Measurements from ENCODE around the gene ZNF225.

DNA sequence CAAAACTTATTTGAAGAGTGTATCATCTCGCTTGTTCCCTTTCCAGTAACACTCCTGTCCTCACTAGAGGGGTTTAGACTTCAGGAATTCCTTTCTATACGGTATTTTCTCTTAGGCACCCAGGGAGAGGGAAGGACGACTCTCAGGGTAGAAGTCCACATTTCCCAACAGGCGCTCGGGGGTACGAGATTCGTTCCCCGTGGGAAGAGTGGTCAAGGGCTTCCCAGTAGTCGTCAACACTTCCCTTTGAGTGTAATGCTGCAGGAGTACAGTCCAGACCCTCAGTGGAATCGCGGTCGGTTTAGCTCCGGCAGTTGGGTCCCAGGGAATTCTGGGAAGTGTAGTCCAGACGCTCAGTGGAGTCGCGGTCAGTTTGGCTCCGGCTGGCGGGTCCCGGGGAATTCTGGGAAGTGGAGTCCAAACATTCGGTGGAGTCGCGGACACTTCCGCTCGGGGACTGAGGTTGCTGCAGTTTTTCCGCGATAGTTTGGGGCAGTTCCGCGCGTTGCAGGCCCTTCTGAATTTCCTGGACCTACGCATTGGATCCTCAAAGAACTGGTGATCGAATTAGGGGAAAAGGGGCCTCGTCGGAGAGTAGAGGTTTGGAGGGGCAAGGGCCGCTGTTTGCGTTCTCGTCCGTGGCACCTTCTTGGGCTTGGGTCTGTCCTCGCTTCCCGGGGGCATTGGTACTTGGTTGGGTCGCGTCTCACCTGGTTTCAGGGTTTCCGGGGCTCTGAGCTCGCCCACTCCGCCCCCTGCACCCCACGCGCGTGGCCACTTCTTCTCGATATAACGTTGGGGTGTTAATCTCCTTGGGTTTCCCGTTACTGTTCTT, 19.1 kb upstream of the ZNF225 start, which contains the start of gene ZNF224:
- TF ChIP-seq, protein P1, sequence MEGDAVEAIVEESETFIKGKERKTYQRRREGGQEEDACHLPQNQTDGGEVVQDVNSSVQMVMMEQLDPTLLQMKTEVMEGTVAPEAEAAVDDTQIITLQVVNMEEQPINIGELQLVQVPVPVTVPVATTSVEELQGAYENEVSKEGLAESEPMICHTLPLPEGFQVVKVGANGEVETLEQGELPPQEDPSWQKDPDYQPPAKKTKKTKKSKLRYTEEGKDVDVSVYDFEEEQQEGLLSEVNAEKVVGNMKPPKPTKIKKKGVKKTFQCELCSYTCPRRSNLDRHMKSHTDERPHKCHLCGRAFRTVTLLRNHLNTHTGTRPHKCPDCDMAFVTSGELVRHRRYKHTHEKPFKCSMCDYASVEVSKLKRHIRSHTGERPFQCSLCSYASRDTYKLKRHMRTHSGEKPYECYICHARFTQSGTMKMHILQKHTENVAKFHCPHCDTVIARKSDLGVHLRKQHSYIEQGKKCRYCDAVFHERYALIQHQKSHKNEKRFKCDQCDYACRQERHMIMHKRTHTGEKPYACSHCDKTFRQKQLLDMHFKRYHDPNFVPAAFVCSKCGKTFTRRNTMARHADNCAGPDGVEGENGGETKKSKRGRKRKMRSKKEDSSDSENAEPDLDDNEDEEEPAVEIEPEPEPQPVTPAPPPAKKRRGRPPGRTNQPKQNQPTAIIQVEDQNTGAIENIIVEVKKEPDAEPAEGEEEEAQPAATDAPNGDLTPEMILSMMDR (IDR thresholded peaks at IDR 0.05) = no peak
- peak; percentile 52 to 81 for TF ChIP-seq EP300 (IDR thresholded peaks at IDR 0.05)

All from tibial nerve (tissue), 4 donors.